Neural progenitor cell (in vitro differentiated cells): ENCODE data around the gene KCNQ1.

ENCODE experiments used
- EZH2 ChIP-seq: fragments of 200-600 bp; sonication (generic); IDR thresholded peaks from 2 replicates; pipeline ENCODE4 v1.6.1; 2017; ENCODE audit warnings: antibody characterized with exemption, mild to moderate bottlenecking, moderate library complexity
- TF ChIP-seq, protein P1 (sequence below): fragments of 200-600 bp; sonication (generic); IDR thresholded peaks from 2 replicates; pipeline ENCODE4 v1.5.1; 2017; ENCODE audit warnings: antibody characterized with exemption, mild to moderate bottlenecking

DNA sequence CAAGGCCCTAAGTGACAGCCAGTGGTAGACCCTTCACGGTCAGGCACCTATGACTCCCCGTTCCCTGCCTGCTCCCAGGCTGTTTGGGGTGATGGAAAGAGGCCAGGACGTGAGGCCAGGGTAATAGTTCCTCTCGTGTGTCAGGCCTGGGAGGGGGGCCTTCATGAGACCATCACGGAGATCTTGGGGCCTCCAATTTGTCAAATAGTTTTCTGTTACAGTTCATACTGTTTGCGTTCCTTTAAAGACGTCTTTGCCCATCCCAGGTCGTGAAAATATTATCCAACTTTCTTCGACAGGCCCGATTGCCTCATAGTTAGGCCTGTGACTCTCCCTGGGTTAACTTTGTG lies 317.2 kb downstream of the KCNQ1 start:
- no peak for TF ChIP-seq EZH2
- TF ChIP-seq, protein P1, sequence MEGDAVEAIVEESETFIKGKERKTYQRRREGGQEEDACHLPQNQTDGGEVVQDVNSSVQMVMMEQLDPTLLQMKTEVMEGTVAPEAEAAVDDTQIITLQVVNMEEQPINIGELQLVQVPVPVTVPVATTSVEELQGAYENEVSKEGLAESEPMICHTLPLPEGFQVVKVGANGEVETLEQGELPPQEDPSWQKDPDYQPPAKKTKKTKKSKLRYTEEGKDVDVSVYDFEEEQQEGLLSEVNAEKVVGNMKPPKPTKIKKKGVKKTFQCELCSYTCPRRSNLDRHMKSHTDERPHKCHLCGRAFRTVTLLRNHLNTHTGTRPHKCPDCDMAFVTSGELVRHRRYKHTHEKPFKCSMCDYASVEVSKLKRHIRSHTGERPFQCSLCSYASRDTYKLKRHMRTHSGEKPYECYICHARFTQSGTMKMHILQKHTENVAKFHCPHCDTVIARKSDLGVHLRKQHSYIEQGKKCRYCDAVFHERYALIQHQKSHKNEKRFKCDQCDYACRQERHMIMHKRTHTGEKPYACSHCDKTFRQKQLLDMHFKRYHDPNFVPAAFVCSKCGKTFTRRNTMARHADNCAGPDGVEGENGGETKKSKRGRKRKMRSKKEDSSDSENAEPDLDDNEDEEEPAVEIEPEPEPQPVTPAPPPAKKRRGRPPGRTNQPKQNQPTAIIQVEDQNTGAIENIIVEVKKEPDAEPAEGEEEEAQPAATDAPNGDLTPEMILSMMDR: no peak
